Neural crest cell (in vitro differentiated cells): ENCODE data around the gene CLIC1. TPM values are rescaled to one million over a fixed set of nuclear protein-coding genes. Genes with fewer than 3 reads are reported as not detected.

Source experiments
- DNase-seq: peaks from one replicate; pipeline ENCODE4 v3.0.0; 2021; ENCODE audit warnings: low read depth, mixed read lengths, low spot score
- H3K27ac Mint-ChIP-seq: one replicate; pipeline ENCODE4 v1.8.0; 2021; ENCODE audit warnings: mild to moderate bottlenecking, mixed read lengths; ENCODE audit not compliant: unreplicated experiment
- H3K27me3 Mint-ChIP-seq: 2 replicates; pipeline ENCODE4 v1.8.0; 2021; ENCODE audit warnings: low read depth, mild to moderate bottlenecking, mixed read lengths
- H3K36me3 Mint-ChIP-seq: 2 replicates; pipeline ENCODE4 v1.8.0; 2021; ENCODE audit warnings: low read depth, mild to moderate bottlenecking, mixed read lengths
- H3K4me1 Mint-ChIP-seq: 2 replicates; pipeline ENCODE4 v1.8.0; 2021; ENCODE audit warnings: mixed read lengths
- H3K4me3 Mint-ChIP-seq: one replicate; pipeline ENCODE4 v1.8.0; 2021; ENCODE audit warnings: mild to moderate bottlenecking, mixed read lengths
- H3K9me3 Mint-ChIP-seq: 2 replicates; pipeline ENCODE4 v1.8.0; 2021; ENCODE audit warnings: mixed read lengths
- total RNA-seq: library from RNA; stranded (reverse); gene quantifications from 2 replicates; pipeline ENCODE4 v1.2.1, GENCODE V29; 2021
- TF ChIP-seq, protein P1 (sequence below): fragments of 200-600 bp; sonication (generic); conservative IDR thresholded peaks from 2 replicates; pipeline ENCODE4 v1.5.0; 2021; ENCODE audit warnings: antibody characterized with exemption, mild to moderate bottlenecking

CLIC1 gene
- total RNA-seq, 1 donor from 2014 or later, result 313 TPM

- Mint-ChIP-seq H3K27ac (no peak overlapping the region), H3K9me3 (no peaks in the 10 kb centered on the region), H3K4me1 (peaks cover 36% of the 10 kb centered on the region), H3K27me3 (no peaks in the 10 kb centered on the region), H3K36me3 (peaks cover 13% of the 10 kb centered on the region), H3K4me3 (peak overlapping the region; percentile 60)
- TF ChIP-seq, protein P1, sequence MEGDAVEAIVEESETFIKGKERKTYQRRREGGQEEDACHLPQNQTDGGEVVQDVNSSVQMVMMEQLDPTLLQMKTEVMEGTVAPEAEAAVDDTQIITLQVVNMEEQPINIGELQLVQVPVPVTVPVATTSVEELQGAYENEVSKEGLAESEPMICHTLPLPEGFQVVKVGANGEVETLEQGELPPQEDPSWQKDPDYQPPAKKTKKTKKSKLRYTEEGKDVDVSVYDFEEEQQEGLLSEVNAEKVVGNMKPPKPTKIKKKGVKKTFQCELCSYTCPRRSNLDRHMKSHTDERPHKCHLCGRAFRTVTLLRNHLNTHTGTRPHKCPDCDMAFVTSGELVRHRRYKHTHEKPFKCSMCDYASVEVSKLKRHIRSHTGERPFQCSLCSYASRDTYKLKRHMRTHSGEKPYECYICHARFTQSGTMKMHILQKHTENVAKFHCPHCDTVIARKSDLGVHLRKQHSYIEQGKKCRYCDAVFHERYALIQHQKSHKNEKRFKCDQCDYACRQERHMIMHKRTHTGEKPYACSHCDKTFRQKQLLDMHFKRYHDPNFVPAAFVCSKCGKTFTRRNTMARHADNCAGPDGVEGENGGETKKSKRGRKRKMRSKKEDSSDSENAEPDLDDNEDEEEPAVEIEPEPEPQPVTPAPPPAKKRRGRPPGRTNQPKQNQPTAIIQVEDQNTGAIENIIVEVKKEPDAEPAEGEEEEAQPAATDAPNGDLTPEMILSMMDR, result no peak
- DNase-seq, result no peak
These were observed 29.8 kb upstream of the CLIC1 start for GRCh38 chr6:31765910-31766794.

DNA sequence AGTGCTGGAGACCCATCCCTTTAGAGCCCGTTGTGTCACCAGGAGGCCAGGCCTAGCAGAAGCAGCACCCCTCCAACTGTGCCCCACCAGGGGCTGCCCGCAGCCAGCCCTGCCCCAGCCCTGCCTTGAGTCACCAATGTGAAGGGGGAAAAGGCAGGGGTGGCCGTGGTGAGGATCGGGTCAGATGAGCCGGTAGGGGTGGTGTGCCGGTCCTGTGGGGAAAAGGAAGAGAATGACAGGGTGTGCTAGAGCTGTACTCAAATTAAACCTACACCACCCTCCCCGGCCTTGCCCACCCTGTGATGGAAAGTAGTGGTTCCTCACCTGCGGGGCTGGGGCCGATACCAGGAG is 29.2 kb upstream of the CLIC1 start:
- Mint-ChIP-seq H3K36me3 (peaks cover 18% of the 10 kb centered on the region), H3K4me1 (peaks cover 40% of the 10 kb centered on the region), H3K27ac (no peak overlapping the region), H3K9me3 (no peaks in the 10 kb centered on the region), H3K4me3 (no peak overlapping the region), H3K27me3 (no peaks in the 10 kb centered on the region)
- TF ChIP-seq, protein P1, result no peak
- DNase-seq, result no peak

GRCh38 chr6:31764198-31764597 is 27.9 kb upstream of the CLIC1 start:
- no peak for DNase-seq
- no peak overlapping the region for H3K4me3 Mint-ChIP-seq
- H3K27me3 Mint-ChIP-seq, result no peaks in the 10 kb centered on the region
- H3K27ac Mint-ChIP-seq, result no peak overlapping the region
- H3K9me3 Mint-ChIP-seq, result no peaks in the 10 kb centered on the region
- H3K4me1 Mint-ChIP-seq, result peaks cover 35% of the 10 kb centered on the region
- H3K36me3 Mint-ChIP-seq, result peaks cover 24% of the 10 kb centered on the region
- TF ChIP-seq, protein P1, result no peak

- peaks cover 35% of the 10 kb centered on the region for H3K4me1 Mint-ChIP-seq
- no peaks in the 10 kb centered on the region for H3K9me3 Mint-ChIP-seq
- TF ChIP-seq, protein P1, result no peak
- no peak for DNase-seq
- peak overlapping the region; percentile 47 for H3K4me3 Mint-ChIP-seq
- H3K27ac Mint-ChIP-seq, result peak overlapping the region; percentile 89
- no peaks in the 10 kb centered on the region for H3K27me3 Mint-ChIP-seq
- peaks cover 28% of the 10 kb centered on the region for H3K36me3 Mint-ChIP-seq
These were observed 27.2 kb upstream of the CLIC1 start for GRCh38 chr6:31763619-31763940.

DNA sequence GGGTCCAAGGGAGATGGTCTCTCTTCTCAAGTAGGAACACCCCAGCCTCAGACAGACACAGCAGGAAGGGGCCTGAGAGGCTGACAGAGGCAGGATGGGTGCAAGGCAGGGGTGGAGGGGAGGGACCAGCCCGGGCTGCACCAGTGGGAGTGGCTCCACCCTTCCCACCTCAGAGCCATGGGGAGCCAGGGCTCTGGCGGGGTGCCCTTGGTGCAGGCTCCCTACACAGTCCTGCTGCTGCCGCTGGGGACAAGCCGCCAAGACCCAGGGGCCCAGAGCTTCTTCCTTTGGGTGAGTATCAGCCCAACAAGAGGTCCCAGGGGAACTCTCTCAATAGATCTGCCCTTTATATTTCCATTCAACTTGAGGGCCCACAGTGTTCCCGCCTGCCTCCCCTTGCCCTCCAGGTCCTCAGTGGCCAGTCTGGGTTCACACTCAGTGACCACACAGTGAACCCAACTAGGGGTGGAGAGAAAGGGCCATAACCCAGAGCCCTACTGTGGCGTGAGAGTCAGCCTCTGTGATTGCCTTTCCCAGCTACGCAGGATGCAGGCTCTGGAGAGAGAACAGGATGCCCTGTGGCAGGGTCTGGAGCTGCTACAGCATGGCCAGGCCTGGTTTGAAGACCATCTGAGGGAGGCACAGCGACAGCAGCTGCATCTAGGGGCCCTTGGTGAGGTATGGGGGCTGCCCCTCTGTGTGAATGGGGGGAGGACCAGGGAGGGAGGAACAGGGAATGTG is 26.7 kb upstream of the CLIC1 start:
- Mint-ChIP-seq H3K9me3 (no peaks in the 10 kb centered on the region), H3K4me1 (peaks cover 35% of the 10 kb centered on the region), H3K27ac (peak overlapping the region; percentile 89), H3K4me3 (peak overlapping the region; percentile 47), H3K27me3 (no peaks in the 10 kb centered on the region), H3K36me3 (peaks cover 29% of the 10 kb centered on the region)
- DNase-seq, result no peak
- TF ChIP-seq, protein P1, result no peak
